GM21825 (cell line): ENCODE results near the gene CDX2.

Experiments
- ATAC-seq: cut with Tn5 transposase; IDR thresholded peaks from one replicate; pipeline ENCODE4 v1.9.1; 2021; ENCODE audit warnings: mild to moderate bottlenecking, moderate library complexity; ENCODE audit not compliant: unreplicated experiment

Gene CDX2

DNA sequence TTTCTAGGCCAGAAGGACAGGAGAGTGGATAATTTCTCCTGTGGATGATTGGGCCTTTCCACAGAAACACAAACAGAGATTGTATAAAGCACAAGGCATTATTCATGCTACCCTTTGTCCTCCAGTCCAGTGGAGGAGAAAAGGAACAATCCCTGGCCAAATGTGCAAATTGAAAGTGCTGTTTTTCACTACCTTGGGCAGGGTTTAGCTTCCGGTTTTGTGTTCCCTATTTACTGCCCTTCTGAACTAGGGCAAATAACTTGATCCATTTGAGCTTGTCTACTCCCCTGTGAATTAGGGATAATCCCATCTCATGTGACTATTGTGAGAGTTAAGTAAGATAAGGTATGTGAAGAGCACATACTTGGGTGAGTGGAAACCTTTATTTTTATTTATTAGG is 36.0 kb downstream of the CDX2 start:
- no peak for ATAC-seq

DNA sequence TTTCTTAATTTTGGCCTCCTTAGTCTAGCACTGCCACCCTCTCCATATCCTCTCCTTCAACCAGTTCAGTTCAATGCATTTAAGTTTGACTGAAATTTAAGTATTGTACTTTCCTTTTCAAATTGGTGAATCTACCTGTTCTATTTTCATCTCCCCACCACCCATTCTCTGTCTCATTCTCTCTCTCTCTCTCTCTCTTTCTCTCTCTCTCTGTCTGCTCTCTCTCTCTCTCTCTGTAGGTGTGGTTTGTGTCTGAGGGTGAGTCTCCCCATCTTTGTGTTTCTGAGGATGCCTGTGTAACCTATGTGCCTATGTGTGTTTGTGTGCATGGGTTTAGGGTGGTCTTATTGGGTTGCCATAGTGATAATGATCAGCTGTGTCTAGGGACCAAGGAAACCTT is 39.2 kb downstream of the CDX2 start:
- ATAC-seq, result no peak

DNA sequence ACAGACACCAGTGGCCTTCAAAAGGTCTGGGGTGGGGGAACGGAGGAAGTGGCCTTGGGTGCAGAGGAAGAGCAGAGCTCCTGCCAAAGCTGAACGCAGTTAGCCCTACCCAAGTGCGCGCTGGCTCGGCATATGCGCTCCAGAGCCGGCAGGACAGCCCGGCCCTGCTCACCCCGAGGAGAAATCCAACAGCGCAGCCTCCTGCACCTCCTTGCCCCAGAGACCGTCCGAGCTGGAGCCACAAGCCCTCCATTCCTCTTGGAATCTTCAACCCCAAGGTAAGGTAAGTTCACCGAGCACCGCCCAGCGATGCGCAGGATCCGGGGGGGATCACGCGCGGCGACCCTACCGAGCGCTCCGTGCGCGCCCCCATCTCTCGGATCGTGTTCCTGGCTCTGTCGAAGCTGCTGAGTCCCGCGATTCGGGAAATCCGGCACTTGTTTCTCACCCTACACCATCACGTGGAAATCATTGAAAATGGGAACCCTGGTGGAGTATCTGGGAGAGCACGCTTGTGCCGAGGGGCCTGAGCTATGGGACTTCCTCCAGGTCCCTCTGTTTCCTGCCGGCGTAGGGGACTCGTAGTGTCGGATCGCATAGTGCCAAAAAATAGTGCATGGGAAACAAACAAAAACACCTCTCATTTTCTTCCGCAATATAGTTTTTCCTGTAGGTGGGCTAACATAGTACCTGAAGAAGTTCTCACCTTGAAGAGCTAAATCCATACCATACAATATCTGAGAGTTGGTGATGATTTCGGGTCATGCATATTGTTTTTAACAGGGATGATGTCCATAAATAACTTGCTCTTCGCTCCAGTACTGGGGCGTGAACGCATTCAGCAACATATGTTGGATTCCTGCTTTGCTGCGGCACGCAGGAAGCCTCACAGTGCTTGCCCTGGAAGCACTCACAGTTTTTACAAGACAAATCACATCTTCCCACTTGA is 40.0 kb downstream of the CDX2 start:
- no peak for ATAC-seq

DNA sequence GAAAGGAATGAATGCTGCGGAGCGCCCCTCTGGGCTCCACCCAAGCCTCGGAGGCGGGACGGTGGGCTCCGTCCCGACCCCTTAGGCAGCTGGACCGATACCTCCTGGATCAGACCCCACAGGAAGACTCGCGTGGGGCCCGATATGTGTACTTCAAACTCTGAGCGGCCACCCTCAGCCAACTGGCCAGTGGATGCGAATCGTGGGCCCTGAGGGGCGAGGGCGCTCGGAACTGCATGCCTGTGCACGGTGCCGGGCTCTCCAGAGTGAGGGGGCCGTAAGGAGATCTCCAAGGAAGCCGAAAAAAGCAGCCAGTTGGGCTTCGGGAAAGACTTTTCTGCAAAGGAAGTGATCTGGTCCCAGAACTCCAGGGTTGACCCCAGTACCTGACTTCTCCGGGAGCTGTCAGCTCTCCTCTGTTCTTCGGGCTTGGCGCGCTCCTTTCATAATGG is 40.7 kb downstream of the CDX2 start:
- no peak for ATAC-seq

DNA sequence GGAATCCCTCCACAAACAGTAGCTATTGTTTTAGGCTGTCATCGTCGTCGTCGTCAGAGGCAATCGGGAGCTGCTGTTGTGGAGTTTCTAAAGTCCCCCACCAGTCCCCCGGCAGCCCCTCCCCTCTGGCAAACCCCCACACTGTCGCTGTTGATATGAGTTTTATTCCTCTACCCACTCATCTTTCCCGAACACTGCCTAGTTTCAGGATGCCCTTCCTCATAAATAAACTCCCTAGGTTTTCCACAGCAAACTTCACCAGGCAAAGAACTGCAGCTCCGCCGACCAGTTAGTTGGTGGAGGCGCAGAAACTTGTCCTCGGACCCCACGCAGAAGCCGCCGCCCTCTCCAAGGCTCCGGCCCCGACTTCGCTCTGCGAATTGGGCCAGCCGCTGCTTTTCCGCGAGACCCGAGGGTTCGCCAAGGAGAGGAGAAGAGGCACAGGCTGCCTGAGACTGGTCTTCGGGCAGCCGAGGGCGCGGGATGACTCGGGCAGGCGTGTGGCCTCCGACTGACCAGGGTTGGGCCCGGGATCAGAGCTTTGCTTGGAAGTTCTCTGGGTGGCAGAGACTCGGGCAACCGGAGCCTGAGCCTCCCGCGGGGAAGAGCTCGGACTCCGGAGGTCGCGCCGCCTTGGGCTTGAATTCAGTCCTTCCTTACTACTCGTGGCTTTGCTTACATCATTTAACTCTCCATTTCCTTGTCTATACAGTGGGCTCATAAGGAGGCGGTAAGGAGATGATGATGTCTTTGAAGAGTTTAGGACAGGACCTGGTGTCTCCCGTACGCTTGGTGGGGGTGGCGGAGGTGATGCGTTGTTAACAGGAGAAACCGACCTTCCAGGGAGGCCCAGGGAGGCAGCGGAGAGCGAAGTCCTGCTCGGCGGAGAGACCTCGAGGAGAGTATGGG is 41.4 kb downstream of the CDX2 start:
- no peak for ATAC-seq

DNA sequence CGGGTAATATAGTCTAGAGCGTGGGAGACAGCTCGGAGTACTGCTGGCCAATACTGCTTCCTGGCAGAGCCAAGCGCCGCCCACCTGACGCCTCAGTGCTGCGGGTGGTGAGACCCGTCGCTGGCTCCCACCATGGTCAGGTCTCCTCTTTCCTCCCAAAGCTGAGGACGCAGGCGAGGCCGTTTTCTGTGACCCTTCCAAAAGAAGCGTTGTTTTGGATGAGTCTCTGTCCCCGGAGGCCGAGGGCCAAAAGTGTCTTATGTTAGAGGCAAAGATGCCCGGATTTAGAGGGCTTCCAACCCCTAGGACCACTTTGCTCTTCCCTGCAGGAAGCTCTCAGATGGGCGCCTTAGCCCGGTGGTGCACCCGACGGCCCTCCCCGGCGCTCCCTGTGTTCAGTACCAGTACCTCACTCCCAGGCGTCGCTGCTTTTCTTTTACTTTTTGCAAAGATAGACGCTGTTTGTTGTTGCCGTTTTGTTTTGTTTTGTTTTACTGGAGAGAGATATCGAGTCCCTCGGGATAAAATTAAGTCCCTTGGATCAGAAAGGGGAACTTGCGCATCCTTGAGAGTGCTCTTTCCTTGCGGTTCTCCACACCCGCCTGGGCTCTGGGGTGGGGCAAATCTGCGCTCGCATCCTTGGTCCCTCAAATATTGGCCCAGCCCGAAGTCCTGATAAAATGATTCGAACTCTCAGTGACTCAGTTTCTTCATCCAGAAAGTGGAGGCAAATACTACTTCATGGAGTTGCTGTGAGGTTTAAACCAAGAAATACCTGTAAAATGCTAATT is 42.3 kb downstream of the CDX2 start:
- ATAC-seq, result no peak

DNA sequence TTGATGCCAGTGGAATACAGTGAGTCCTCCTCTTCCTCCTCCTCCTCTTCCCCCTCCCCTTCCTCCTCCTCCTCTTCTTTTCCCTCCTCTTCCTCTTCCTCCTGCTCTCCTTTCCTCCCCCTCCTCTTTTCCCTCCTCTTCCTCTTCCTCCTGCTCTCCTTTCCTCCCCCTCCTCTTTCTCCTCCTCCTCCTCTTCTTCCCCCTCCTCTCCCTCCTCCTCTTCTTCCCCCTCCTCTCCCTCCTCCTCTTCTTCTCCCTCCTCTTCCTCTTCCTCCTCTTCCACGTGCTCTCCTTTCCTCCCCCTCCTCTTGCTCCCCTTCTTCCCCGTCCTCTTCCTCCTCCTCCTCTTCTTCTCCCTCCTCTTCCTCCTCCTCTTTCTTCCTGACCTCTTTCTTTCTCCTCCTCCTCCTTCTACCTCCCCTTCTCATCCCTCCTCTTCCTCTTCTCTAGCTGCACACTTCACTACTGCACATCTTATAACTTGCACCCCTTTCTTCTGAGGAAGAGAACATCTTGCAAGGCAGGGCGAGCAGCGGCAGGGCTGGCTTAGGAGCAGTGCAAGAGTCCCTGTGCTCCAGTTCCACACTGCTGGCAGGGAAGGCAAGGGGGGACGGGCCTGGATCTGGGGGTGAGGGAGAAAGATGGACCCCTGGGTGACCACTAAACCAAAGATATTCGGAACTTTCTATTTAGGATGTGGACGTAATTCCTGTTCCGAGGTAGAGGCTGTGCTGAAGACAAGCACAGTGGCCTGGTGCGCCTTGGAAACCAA is 43.7 kb downstream of the CDX2 start:
- ATAC-seq, result no peak

DNA sequence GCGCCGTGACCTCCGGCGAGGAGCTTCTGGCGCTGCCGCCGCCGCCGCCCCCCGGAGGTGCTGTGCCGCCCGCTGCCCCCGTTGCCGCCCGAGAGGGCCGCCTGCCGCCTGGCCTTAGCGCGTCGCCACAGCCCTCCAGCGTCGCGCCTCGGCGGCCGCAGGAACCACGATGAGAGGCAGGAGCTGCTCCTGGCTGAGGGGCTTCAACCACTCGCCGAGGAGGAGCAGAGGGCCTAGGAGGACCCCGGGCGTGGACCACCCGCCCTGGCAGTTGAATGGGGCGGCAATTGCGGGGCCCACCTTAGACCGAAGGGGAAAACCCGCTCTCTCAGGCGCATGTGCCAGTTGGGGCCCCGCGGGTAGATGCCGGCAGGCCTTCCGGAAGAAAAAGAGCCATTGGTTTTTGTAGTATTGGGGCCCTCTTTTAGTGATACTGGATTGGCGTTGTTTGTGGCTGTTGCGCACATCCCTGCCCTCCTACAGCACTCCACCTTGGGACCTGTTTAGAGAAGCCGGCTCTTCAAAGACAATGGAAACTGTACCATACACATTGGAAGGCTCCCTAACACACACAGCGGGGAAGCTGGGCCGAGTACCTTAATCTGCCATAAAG is 44.5 kb downstream of the CDX2 start:
- no peak for ATAC-seq

DNA sequence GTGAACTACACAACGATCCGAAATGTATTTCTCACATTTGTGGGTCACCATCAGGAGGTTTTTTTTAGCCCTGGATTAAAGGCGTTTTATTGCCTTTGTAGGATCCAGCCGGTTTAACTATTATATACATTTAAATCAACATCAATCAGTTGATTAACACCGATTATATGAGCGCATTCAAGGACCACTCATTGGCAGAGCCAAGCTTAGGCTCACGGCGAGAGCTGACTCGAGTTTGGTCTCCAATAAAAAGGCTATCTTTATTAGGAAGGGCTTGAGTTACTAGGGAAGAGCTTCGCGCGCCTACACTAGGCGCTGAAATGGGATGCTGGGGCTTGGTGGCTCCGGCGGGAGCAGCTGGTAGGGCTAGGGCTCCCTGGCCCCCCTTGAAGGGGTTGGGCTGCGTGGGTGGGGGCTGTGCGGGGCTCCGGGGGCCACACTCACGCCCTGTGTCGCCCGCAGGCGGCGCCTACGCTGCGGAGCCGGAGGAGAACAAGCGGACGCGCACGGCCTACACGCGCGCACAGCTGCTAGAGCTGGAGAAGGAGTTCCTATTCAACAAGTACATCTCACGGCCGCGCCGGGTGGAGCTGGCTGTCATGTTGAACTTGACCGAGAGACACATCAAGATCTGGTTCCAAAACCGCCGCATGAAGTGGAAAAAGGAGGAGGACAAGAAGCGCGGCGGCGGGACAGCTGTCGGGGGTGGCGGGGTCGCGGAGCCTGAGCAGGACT is 45.2 kb downstream of the CDX2 start:
- no peak for ATAC-seq

DNA sequence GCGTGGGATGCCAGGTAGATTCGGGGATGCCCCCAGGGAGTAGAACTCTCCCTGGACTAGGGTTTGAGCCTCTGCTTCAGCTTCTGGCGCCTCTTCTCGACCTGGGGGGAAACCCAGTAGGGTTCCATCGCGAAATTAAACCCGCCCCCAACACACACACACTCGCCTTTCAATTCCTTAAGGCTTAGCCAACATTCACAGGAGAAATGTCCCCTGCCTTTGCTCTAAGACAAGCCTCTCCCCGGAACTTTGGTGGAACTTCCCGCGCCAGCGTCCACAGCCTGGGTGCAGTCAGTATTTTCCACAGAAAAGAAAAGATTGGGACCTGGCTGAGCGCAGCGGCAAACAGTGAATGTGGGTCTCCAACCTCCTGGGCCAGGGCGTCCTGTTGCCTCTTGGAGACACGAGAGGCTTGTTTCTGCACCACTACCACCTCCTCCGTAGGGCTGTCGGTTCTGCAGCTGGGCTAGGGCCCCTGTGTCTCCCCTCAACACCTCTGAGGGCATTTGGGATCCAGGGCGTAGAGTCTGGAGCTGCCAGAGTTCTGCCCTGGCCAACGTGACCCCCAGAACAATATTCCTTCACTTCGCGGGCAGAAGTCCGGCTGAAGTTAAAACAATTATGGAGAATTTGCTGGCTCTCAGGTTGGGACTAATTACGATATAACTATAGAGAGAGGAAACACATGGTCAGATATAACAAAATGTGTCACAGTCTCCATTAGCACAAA is 46.1 kb downstream of the CDX2 start:
- no peak for ATAC-seq

DNA sequence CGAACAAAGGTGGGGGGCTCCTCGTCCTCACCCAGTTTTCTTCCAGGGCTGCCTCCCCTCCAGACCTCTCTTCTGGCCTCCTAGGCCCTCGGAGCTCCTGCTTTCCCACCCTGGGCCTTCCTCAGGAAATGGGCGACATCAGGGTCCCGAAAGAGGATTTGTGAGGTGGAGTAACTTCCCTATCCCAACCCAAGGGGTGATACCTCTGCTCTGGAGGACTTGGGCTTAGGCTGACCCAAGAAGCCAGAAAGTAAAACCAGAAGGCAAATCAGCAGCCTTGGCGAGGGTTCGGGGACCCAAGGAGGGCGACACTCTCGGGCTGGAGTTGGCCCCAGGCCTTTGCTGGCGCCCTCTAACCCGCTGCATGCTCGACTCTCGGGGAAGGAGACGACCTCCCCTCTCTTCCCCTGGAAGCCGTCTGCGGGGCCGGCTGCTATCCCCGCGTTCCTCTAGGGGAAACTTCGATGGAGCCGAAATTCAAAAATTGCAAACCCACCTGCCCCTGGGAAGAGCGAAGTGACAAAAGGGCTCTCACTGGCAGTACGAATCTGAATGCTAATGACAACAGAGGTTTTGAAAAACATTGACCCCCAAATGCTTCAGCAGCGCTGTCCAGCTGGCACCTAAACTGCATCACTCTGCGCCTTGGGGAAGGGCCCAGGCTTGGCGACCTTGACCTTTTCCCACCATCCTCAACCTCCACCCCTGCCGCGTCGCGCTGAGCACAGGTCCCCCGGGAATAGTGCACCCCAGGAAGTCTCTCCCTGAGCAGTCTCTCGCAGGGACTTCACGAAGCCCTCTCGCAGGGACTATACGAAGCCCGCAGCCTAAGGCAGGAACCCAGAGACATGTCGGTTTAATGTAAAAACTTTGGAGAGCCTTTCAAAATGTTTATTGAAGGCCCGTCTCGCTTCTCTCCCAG is 46.9 kb downstream of the CDX2 start:
- ATAC-seq, result no peak

DNA sequence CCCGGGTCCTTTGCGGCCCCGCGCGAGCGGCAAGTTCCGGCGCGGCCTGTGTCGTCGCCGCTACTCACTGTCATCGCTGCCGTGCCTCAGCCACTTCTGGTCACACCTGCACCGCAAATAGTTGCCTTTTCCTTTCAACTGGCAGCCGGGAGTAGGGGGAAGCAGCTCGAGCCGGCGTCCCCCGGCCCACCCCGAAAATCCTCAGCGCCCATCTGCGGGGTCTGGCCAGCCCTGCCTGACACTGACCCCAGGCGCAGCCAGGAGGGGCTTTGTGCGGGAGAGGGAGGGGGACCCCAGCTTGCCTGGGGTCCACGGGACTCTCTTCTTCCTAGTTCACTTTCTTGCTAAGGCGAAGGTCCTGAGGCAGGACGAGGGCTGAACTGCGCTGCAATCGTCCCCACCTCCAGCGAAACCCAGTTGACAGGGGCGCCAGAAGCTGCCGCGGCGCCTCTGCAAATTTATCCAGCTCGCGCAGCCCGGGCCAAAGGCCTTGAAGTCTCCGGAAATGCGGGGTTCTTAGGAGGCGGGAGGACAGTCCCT is 47.6 kb downstream of the CDX2 start:
- no peak for ATAC-seq

DNA sequence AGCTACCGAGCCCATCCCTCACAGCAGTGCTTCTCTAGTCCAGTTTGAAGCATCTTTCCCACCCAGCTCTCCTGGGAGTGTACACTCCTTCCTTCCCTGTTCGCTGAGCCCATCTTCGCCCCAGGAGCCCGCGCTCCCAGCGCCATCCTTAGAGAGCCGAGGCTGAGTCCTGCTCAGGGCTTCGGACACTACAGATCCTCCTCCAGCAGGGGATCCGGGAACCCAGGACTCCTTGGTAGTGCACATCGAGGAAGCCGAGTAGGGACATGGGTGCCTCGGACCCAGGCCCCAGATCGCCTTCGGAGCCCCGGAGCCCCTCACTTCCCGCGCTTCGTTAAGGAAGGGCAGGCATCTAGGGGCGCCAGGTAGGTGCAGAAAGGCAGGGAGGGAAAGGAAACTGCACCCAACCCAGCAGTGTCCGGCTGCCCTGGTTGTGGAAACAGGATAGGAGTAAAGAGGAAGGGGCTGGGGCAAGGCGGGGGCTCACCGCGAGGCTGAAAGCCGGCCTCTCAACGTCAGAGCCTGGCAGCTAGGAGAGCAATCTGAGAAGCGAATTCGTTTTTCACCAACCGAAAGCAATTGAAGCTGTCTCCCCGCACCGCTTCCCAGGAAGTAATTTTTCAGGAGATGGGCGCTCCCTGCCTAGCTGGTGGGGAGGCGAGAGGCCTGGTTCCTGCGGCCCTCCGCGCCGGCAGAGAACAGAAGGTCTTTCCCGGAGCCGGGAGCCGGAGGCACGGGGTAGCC is 48.3 kb downstream of the CDX2 start:
- no peak for ATAC-seq

DNA sequence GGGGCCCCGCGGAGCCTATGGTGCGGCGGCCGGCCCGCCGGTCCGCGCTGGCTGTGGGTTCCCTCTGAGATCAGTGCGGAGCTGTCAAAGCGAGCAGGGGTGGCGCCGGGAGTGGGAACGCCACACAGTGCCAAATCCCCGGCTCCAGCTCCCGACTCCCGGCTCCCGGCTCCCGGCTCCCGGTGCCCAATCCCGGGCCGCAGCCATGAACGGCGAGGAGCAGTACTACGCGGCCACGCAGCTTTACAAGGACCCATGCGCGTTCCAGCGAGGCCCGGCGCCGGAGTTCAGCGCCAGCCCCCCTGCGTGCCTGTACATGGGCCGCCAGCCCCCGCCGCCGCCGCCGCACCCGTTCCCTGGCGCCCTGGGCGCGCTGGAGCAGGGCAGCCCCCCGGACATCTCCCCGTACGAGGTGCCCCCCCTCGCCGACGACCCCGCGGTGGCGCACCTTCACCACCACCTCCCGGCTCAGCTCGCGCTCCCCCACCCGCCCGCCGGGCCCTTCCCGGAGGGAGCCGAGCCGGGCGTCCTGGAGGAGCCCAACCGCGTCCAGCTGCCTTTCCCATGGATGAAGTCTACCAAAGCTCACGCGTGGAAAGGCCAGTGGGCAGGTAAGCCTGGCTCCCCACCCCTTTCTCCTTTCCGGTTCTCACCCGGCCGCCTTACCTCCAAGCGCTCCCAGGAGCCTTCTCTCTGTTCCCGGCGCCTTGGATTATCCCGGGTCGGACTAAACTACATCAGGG is 49.0 kb downstream of the CDX2 start, which contains the start of gene PDX1:
Gene PDX1, plus strand, starts transcription at position 67 of the 743 bp plus-strand sequence. Its CDS starts 139 bp downstream, at position 206.
- ATAC-seq, result no peak

DNA sequence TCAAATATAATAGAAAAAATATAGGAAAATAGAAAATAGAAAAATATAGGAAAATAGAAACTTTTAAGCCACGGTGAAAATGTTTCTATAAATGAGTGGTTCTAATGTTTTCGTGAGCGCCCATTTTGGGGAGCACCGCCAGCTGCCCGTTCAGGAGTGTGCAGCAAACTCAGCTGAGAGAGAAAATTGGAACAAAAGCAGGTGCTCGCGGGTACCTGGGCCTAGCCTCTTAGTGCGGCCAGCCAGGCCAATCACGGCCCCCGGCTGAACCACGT is 49.5 kb downstream of the CDX2 start:
- no peak for ATAC-seq
